ENCODE data around the gene TEX2.

Gene TEX2

DNA sequence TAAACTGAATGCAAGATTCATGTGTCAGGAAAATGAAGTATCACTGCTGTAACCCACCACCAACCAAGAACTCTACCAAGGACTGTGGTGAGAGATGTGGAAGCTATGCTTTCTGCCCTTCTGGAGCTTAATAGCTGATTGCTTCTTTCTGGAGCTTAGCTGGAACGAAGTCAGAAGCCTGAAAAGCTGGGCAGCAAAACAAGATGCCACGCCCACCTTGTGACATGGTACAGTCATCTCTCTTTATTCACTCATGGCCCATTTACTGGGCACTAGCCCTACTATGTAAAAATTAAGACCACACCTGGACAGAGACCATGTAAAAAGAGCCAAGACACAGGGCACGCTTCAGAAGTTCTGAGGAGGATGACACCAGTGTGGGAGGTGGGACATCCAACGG is 48.1 kb downstream of the TEX2 start:
- Histone ChIP-seq H2BK15ac (ENCODE audit: low read length) (peak overlapping the region; percentile 55), H3K27ac (replicated peaks; ENCODE audit: low read length) (no peak overlapping the region), H2BK12ac (ENCODE audit: low read length) (no peak overlapping the region), H3K36me3 (replicated peaks in 1 of 2; ENCODE audit: control insufficient read depth in 2 of 2, insufficient read depth in 2 of 2, low read length in 2 of 2) (peaks cover 0 to 30% of the 10 kb centered on the region in 2 donors), H4K91ac (ENCODE audit: low read depth, low read length, poor library complexity) (no peak overlapping the region), H2AFZ (ENCODE audit: low read length) (no peak overlapping the region), H3K27me3 (ENCODE audit: control insufficient read depth in 3 of 3, insufficient read depth in 3 of 3, low read depth in 1 of 3, low read length in 3 of 3) (no peaks in the 10 kb centered on the region), H3K9ac (ENCODE audit: low read depth, low read length, poor library complexity) (peak overlapping the region; percentile 55), H3K4ac (ENCODE audit: low read length) (no peak overlapping the region), H3K14ac (ENCODE audit: low read length) (no peak overlapping the region), H2AK5ac (ENCODE audit: low read depth, low read length) (no peak overlapping the region), H2BK120ac (ENCODE audit: low read depth, low read length) (no peak overlapping the region), H3K4me2 (ENCODE audit: insufficient read depth, low read length, poor library complexity, severe bottlenecking) (no peak overlapping the region), H3K79me1 (ENCODE audit: low read depth, low read length) (no peaks in the 10 kb centered on the region), H4K8ac (ENCODE audit: low read depth, low read length) (no peak overlapping the region), H2BK5ac (ENCODE audit: low read length) (no peak overlapping the region), H3K9me3 (replicated peaks in 1 of 2; ENCODE audit: control insufficient read depth in 2 of 2, insufficient read depth in 1 of 2, low read depth in 1 of 2, low read length in 2 of 2) (no peaks in the 10 kb centered on the region), H3K23ac (ENCODE audit: low read depth, low read length, poor library complexity) (no peak overlapping the region), H3K18ac (ENCODE audit: low read length) (no peak overlapping the region), H3K4me1 (ENCODE audit: control insufficient read depth in 2 of 2, insufficient read depth in 1 of 2, low read depth in 1 of 2, low read length in 2 of 2) (peaks cover 5 to 13% of the 10 kb centered on the region in 2 donors), H3K4me3 (ENCODE audit: low read length in 2 of 2) (no peak overlapping the region)
- DNase-seq (ENCODE audit: low spot score) = no peak
- WGBS, 2 donors (ENCODE audit: extremely low coverage in 2 of 2, insufficient read length in 2 of 2, insufficient replicate concordance in 1 of 2) = no CpG with 5 or more reads among the region's 4 CpGs

GRCh38 chr17:64213995-64214811 is 48.9 kb downstream of the TEX2 start:
- no peak overlapping the region for H3K27ac ChIP-seq (replicated peaks; ENCODE audit: low read length)
- H3K4ac ChIP-seq (ENCODE audit: low read length) = no peak overlapping the region
- no peak overlapping the region for H2BK12ac ChIP-seq (ENCODE audit: low read length)
- DNase-seq (ENCODE audit: low spot score) = no peak
- H4K91ac ChIP-seq (ENCODE audit: low read depth, low read length, poor library complexity) = no peak overlapping the region
- no peak overlapping the region for H4K8ac ChIP-seq (ENCODE audit: low read depth, low read length)
- H3K9me3 ChIP-seq (replicated peaks in 1 of 2; ENCODE audit: control insufficient read depth in 2 of 2, insufficient read depth in 1 of 2, low read depth in 1 of 2, low read length in 2 of 2) = no peaks in the 10 kb centered on the region
- no peaks in the 10 kb centered on the region for H3K27me3 ChIP-seq (ENCODE audit: control insufficient read depth in 3 of 3, insufficient read depth in 3 of 3, low read depth in 1 of 3, low read length in 3 of 3)
- H2AFZ ChIP-seq (ENCODE audit: low read length) = no peak overlapping the region
- H2BK5ac ChIP-seq (ENCODE audit: low read length) = no peak overlapping the region
- no peak overlapping the region for H3K23ac ChIP-seq (ENCODE audit: low read depth, low read length, poor library complexity)
- peaks cover 0 to 30% of the 10 kb centered on the region in 2 donors for H3K36me3 ChIP-seq (replicated peaks in 1 of 2; ENCODE audit: control insufficient read depth in 2 of 2, insufficient read depth in 2 of 2, low read length in 2 of 2)
- H3K4me2 ChIP-seq (ENCODE audit: insufficient read depth, low read length, poor library complexity, severe bottlenecking) = no peak overlapping the region
- no peak overlapping the region for H2BK15ac ChIP-seq (ENCODE audit: low read length)
- no CpG with 5 or more reads among the region's 14 CpGs for WGBS, 2 donors (ENCODE audit: extremely low coverage in 2 of 2, insufficient read length in 2 of 2, insufficient replicate concordance in 1 of 2)
- no peak overlapping the region for H3K18ac ChIP-seq (ENCODE audit: low read length)
- no peak overlapping the region for H3K14ac ChIP-seq (ENCODE audit: low read length)
- H3K4me1 ChIP-seq (ENCODE audit: control insufficient read depth in 2 of 2, insufficient read depth in 1 of 2, low read depth in 1 of 2, low read length in 2 of 2) = peaks cover 5 to 13% of the 10 kb centered on the region in 2 donors
- no peak overlapping the region for H3K9ac ChIP-seq (ENCODE audit: low read depth, low read length, poor library complexity)
- H2AK5ac ChIP-seq (ENCODE audit: low read depth, low read length) = no peak overlapping the region
- H3K4me3 ChIP-seq (ENCODE audit: low read length in 2 of 2) = no peak overlapping the region
- H2BK120ac ChIP-seq (ENCODE audit: low read depth, low read length) = no peak overlapping the region
- H3K79me1 ChIP-seq (ENCODE audit: low read depth, low read length) = no peaks in the 10 kb centered on the region

- Histone ChIP-seq H3K36me3 (replicated peaks in 1 of 2; ENCODE audit: control insufficient read depth in 2 of 2, insufficient read depth in 2 of 2, low read length in 2 of 2) (peaks cover 0 to 30% of the 10 kb centered on the region in 2 donors), H3K27ac (replicated peaks; ENCODE audit: low read length) (no peak overlapping the region), H3K27me3 (ENCODE audit: control insufficient read depth in 3 of 3, insufficient read depth in 3 of 3, low read depth in 1 of 3, low read length in 3 of 3) (no peaks in the 10 kb centered on the region), H2BK12ac (ENCODE audit: low read length) (no peak overlapping the region), H3K4me1 (ENCODE audit: control insufficient read depth in 2 of 2, insufficient read depth in 1 of 2, low read depth in 1 of 2, low read length in 2 of 2) (peaks cover under 1 to 8% of the 10 kb centered on the region in 2 donors), H2AK5ac (ENCODE audit: low read depth, low read length) (no peak overlapping the region), H3K4me2 (ENCODE audit: insufficient read depth, low read length, poor library complexity, severe bottlenecking) (no peak overlapping the region), H3K4ac (ENCODE audit: low read length) (no peak overlapping the region), H3K23ac (ENCODE audit: low read depth, low read length, poor library complexity) (no peak overlapping the region), H4K8ac (ENCODE audit: low read depth, low read length) (no peak overlapping the region), H4K91ac (ENCODE audit: low read depth, low read length, poor library complexity) (no peak overlapping the region), H2AFZ (ENCODE audit: low read length) (no peak overlapping the region), H3K18ac (ENCODE audit: low read length) (no peak overlapping the region), H2BK15ac (ENCODE audit: low read length) (no peak overlapping the region), H3K14ac (ENCODE audit: low read length) (no peak overlapping the region), H3K9ac (ENCODE audit: low read depth, low read length, poor library complexity) (no peak overlapping the region), H3K79me1 (ENCODE audit: low read depth, low read length) (no peaks in the 10 kb centered on the region), H3K4me3 (ENCODE audit: low read length in 2 of 2) (no peak overlapping the region), H2BK120ac (ENCODE audit: low read depth, low read length) (no peak overlapping the region), H2BK5ac (ENCODE audit: low read length) (no peak overlapping the region), H3K9me3 (replicated peaks in 1 of 2; ENCODE audit: control insufficient read depth in 2 of 2, insufficient read depth in 1 of 2, low read depth in 1 of 2, low read length in 2 of 2) (no peaks in the 10 kb centered on the region)
- DNase-seq (ENCODE audit: low spot score) = no peak
- WGBS, 2 donors (ENCODE audit: extremely low coverage in 2 of 2, insufficient read length in 2 of 2, insufficient replicate concordance in 1 of 2) = no CpG with 5 or more reads among the region's 2 CpGs
Measured at GRCh38 chr17:64212122-64212521, 50.9 kb downstream of the TEX2 start.

GRCh38 chr17:64209983-64210382 is 53.1 kb downstream of the TEX2 start:
- Histone ChIP-seq H3K9ac (ENCODE audit: low read depth, low read length, poor library complexity) (no peak overlapping the region), H3K27ac (replicated peaks; ENCODE audit: low read length) (no peak overlapping the region), H2BK5ac (ENCODE audit: low read length) (no peak overlapping the region), H2BK12ac (ENCODE audit: low read length) (no peak overlapping the region), H3K4me1 (ENCODE audit: control insufficient read depth in 2 of 2, insufficient read depth in 1 of 2, low read depth in 1 of 2, low read length in 2 of 2) (no peaks in the 10 kb centered on the region), H3K4me2 (ENCODE audit: insufficient read depth, low read length, poor library complexity, severe bottlenecking) (no peak overlapping the region), H2AFZ (ENCODE audit: low read length) (no peak overlapping the region), H3K36me3 (replicated peaks in 1 of 2; ENCODE audit: control insufficient read depth in 2 of 2, insufficient read depth in 2 of 2, low read length in 2 of 2) (peaks cover 0 to 30% of the 10 kb centered on the region in 2 donors), H3K23ac (ENCODE audit: low read depth, low read length, poor library complexity) (no peak overlapping the region), H2AK5ac (ENCODE audit: low read depth, low read length) (no peak overlapping the region), H3K14ac (ENCODE audit: low read length) (no peak overlapping the region), H3K4ac (ENCODE audit: low read length) (no peak overlapping the region), H3K4me3 (ENCODE audit: low read length in 2 of 2) (no peak overlapping the region), H3K18ac (ENCODE audit: low read length) (no peak overlapping the region), H3K27me3 (ENCODE audit: control insufficient read depth in 3 of 3, insufficient read depth in 3 of 3, low read depth in 1 of 3, low read length in 3 of 3) (no peaks in the 10 kb centered on the region), H3K9me3 (replicated peaks in 1 of 2; ENCODE audit: control insufficient read depth in 2 of 2, insufficient read depth in 1 of 2, low read depth in 1 of 2, low read length in 2 of 2) (no peaks in the 10 kb centered on the region), H4K8ac (ENCODE audit: low read depth, low read length) (no peak overlapping the region), H2BK15ac (ENCODE audit: low read length) (no peak overlapping the region), H3K79me1 (ENCODE audit: low read depth, low read length) (no peaks in the 10 kb centered on the region), H2BK120ac (ENCODE audit: low read depth, low read length) (no peak overlapping the region), H4K91ac (ENCODE audit: low read depth, low read length, poor library complexity) (no peak overlapping the region)
- no CpG with 5 or more reads among the region's 6 CpGs for WGBS, 2 donors (ENCODE audit: extremely low coverage in 2 of 2, insufficient read length in 2 of 2, insufficient replicate concordance in 1 of 2)
- no peak for DNase-seq (ENCODE audit: low spot score)

Measured in neuronal stem cell (in vitro differentiated cells).